Activated naive CD8-positive, alpha-beta T cell treated with anti-CD3 and anti-CD28 coated beads for 36 hours (primary cell): ENCODE measurements around the gene RPUSD2. TPM values are rescaled to one million over a fixed set of nuclear protein-coding genes. Genes with fewer than 3 reads are reported as not detected.
"Not testable (repeated sequence)": the region's sequence is repeated elsewhere in the genome, so short reads cannot be mapped to it uniquely, and the experiment has no call there.

Experiments
- DNase-seq: peaks from one replicate; pipeline ENCODE4 v3.0.0; 2021
- H3K27ac Mint-ChIP-seq: one replicate; pipeline ENCODE4 v1.8.0; 2022; ENCODE audit warnings: mild to moderate bottlenecking, moderate library complexity, mixed read lengths
- H3K27me3 Mint-ChIP-seq: one replicate; pipeline ENCODE4 v1.8.0; 2022; ENCODE audit warnings: mild to moderate bottlenecking, mixed read lengths
- H3K36me3 Mint-ChIP-seq: one replicate; pipeline ENCODE4 v1.8.0; 2021; ENCODE audit warnings: mild to moderate bottlenecking, mixed read lengths
- H3K4me1 Mint-ChIP-seq: one replicate; pipeline ENCODE4 v1.8.0; 2021; ENCODE audit warnings: mixed read lengths
- H3K4me3 Mint-ChIP-seq: one replicate; pipeline ENCODE4 v1.8.0; 2022; ENCODE audit warnings: mild to moderate bottlenecking, moderate library complexity, mixed read lengths
- H3K9me3 Mint-ChIP-seq: one replicate; pipeline ENCODE4 v1.8.0; 2022; ENCODE audit warnings: mixed read lengths
- total RNA-seq, 2 experiments: library from RNA; stranded (reverse); gene quantifications; one replicate each; pipeline ENCODE4 v1.2.3, GENCODE V29; 2021

Gene RPUSD2
- total RNA-seq, 2 experiments from 2014 or later = 22.9 to 26.1 TPM

DNA sequence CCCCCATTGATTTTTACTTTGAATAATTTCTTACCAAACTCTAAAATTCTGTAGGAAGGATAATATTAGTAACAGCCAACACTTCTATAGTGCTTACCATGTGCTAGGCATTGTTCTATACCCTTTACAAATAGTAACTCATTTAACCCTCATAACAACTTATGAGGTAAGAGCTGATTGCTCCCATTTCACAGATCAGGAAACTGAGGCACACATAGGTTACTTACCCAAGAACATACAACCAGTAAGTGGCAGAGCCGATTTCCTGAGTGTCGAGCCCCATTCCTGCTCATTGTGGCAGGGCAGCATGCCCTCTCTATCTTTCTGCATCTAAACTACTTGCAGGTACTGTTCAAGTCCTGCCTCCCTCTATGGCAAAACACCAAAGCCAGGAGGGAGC is 13.2 kb upstream of the RPUSD2 start:
- Mint-ChIP-seq H3K27me3 (no peaks in the 10 kb centered on the region), H3K4me3 (no peak overlapping the region), H3K9me3 (no peaks in the 10 kb centered on the region), H3K36me3 (peaks cover 13% of the 10 kb centered on the region), H3K27ac (no peak overlapping the region), H3K4me1 (peaks cover 22% of the 10 kb centered on the region)
- no peak for DNase-seq

DNA sequence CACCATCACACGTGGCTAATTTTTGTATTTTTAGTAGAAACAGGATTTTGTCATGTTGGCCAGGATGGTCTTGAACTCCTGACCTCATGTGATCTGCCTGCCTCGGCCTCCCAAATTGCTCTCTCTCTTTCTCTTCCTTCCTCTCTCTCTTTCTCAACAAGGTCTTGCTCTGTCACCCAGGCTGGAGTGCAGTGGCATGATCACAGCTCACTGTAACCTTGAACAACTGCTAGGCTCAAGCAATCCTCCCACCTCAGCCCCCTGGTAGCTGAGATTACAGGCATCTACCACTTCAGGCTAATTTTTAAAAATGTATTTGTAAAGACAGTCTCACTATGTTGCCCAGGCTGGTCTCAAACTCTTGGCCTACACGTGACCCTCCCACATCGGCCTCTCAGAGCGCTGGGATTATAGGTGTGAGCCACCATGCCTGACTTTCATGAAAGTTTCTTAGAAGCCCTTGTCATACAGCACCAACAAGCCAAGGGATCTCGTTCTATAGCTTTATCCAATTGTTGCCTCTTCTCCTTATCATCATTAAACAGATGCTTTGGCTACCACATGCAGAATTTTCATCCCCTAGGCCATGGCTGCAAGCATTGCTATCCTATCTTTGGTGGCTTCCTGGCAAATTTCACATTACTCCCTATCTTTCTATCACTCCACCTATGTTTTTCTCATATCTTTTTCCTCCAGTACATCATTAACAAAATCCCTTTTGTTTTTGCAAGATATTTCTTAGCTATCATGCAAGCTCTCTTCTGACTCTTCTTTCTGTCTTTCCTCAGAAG is 10.0 kb upstream of the RPUSD2 start:
- no peak for DNase-seq
- Mint-ChIP-seq H3K27me3 (no peaks in the 10 kb centered on the region), H3K36me3 (peaks cover 13% of the 10 kb centered on the region), H3K9me3 (no peaks in the 10 kb centered on the region), H3K4me1 (peaks cover 41% of the 10 kb centered on the region), H3K4me3 (no peak overlapping the region), H3K27ac (peak overlapping the region; percentile 38)

DNA sequence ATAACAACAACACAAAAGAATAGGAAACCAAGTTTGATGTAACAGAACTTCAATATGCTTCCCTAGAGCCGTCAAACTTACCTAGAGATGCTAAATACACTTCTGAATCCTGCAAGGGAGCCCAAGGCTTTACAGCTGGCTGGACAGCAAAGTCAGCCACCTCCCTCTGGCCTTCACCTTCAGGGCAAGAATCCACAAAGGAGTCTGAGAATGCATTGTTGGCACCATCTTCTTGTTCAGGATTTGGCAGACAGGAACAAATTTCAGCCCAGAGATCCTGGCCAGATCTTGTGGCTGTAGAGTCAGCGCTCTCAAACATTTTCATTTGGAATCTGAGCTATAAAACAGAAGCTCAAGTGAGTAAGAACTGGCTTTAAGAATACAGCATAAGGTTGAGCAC is 6.4 kb upstream of the RPUSD2 start:
- peaks cover 49% of the 10 kb centered on the region for H3K4me1 Mint-ChIP-seq
- H3K9me3 Mint-ChIP-seq = no peaks in the 10 kb centered on the region
- H3K27me3 Mint-ChIP-seq = no peaks in the 10 kb centered on the region
- no peak for DNase-seq
- H3K27ac Mint-ChIP-seq = no peak overlapping the region
- H3K4me3 Mint-ChIP-seq = no peak overlapping the region
- H3K36me3 Mint-ChIP-seq = peaks cover 13% of the 10 kb centered on the region

DNA sequence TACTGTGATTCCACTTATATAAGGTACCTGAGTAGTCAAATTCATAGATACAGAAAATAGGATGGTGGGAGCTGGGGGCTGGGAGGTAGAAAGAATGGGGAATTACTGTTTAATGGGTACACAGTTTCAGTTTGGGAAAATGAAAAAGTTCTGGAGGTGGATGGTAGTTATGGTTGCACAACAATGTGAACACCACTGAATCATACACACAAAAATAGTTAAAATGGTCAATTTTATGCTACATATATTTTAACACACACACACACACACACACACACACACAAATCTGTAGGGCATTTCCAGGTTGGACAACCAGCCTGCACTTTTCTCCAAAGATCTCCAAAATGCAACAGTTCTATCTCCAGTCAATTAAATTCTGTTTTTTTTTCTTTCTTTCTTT is 5.7 kb upstream of the RPUSD2 start:
- DNase-seq = no peak
- no peaks in the 10 kb centered on the region for H3K27me3 Mint-ChIP-seq

DNA sequence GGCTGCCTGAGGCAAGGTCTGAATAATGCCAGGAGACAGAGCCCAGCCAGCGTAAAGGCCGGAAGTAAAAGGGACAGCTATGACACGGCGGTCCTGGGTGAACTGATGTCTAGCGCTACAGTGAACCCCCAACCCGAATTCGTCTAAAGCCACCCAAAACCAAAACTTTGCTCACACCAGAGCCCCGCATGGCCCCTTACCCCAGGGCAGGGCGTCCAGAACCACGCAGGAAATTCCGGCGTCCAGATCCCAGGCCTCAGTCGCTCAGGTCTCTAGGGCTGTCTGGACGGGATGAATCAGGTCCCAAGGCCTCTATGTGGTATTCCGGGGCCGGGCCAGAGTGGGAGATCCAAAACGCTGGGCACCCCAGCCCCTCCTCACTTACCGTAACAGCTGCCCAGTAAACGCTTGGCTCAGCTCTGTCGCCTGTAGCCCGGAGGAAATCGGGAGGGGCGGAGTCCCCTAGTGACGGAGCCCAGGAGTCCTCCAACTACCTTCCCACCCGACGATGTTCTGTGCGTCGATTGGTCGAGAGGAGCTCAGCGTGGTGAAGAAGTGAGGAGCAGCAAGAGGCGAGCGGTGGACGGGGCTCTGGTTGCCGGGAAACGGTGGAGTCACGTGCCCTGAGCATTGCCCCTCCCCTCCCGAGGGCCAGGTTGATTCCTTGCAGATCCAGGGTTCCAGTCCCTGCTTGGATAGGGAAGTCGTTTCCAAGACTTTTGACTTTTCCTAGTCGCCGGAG is 4.3 kb upstream of the RPUSD2 start, which contains the start of gene CCDC32:
CCDC32 (minus strand) TSS at position 452 of the 742 bp plus-strand sequence. CDS start 2,027 bp downstream, outside the sequence.
- H3K4me1 Mint-ChIP-seq = peaks cover 46% of the 10 kb centered on the region
- peak; percentile 94 for DNase-seq
- H3K9me3 Mint-ChIP-seq = no peaks in the 10 kb centered on the region
- no peaks in the 10 kb centered on the region for H3K27me3 Mint-ChIP-seq
- peak within 1 kb of the TSS; percentile 94 for H3K4me3 Mint-ChIP-seq
- H3K27ac Mint-ChIP-seq = peak within 1 kb of the TSS; percentile 92
- peaks cover 13% of the 10 kb centered on the region for H3K36me3 Mint-ChIP-seq

More for the DNA sequence above, 5.7 kb upstream of the RPUSD2 start:
- Mint-ChIP-seq H3K4me3 (peak overlapping the region; percentile 34), H3K27ac (no peak overlapping the region), H3K4me1 (peaks cover 46% of the 10 kb centered on the region), H3K36me3 (peaks cover 13% of the 10 kb centered on the region), H3K9me3 (no peaks in the 10 kb centered on the region)

DNA sequence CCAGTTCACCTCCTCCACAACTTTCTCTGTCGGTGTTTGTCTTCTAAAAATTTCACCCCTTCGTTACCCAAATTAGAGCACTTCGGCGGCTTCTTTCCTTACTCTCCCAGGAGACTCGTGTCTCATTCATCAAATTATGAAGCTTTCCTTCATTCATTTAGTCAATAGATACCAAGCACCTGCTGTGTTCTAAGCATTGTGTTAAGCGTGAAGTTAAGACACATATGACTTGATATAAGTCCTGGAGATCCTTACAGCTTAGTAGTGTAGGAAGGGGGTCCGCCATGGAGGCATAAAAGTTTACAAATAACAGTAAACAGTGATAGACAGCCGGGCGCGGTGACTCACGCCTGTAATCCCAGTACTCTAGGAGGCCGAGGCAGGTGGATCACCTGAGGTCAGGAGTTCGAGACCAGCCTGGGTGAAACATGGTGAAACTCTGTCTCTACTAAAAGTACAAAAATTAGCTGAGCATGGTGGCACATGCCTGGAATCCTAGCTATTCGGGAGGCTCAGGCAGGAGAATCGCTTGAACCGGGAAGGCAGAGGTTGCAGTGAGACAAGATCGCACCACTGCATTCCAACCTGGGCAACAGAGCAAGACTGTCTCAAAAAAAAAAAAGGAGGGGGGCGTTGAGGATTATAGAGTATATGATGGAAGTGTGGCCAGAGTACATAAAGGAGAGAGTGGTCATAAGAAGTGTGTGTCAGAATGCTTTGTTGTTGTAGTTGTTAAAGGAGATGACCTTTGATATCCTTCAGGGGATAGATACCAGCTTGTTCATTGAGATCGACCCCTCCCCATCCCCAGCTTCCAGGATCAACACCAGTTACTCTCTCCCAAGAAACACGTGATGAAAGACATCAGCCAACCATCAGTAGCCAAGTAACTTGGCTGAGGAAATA is 3.5 kb upstream of the RPUSD2 start:
- peak overlapping the region; percentile 92 for H3K27ac Mint-ChIP-seq
- DNase-seq = no peak
- no peaks in the 10 kb centered on the region for H3K9me3 Mint-ChIP-seq
- H3K4me1 Mint-ChIP-seq = peaks cover 47% of the 10 kb centered on the region
- H3K27me3 Mint-ChIP-seq = no peaks in the 10 kb centered on the region
- peak overlapping the region; percentile 94 for H3K4me3 Mint-ChIP-seq
- H3K36me3 Mint-ChIP-seq = peaks cover 11% of the 10 kb centered on the region

DNA sequence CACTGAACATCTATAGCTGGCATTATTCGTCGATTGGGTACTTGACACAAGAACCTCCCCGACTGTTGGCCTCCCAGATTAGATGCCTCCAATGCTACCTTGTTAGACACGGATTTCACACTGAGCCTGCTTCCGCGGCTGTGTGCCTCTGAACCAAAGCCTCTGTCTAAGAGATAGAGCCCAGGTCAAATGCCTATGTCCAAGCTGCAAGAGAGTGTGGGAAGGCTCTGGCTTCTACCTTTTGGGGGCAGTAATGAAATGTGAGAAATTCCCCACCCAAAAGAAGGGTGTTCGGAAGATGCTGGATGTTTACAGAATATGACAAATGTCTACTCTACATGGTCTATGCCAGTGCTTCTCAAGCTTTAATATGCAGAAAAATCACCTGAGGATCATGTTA is 2.0 kb upstream of the RPUSD2 start:
- no peaks in the 10 kb centered on the region for H3K27me3 Mint-ChIP-seq
- H3K27ac Mint-ChIP-seq = no peak overlapping the region
- no peak overlapping the region for H3K4me3 Mint-ChIP-seq
- DNase-seq = no peak
- H3K36me3 Mint-ChIP-seq = peaks cover 11% of the 10 kb centered on the region
- H3K4me1 Mint-ChIP-seq = peaks cover 51% of the 10 kb centered on the region
- H3K9me3 Mint-ChIP-seq = no peaks in the 10 kb centered on the region

DNA sequence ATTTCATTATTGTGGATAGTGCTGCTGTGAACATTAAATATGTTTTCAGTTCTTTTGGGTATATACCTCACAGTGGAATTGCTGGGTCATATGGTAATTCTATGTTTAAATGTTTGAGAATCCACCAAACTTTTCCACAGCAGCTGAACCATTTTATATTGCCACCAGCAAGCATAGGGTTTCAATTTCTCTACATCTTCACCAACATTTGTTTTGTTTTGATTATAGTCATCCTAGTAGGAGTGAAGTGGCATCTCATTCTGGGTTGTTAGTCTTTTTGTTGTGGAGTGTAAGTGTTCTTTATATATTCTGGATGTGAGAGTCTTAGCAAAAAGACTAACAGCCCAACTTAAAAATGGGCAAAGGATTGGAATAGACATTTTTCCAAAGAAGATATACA is 6.0 kb downstream of the RPUSD2 start:
- no peak overlapping the region for H3K4me3 Mint-ChIP-seq
- H3K27ac Mint-ChIP-seq = peak overlapping the region; percentile 27
- DNase-seq = no peak
- peaks cover 25% of the 10 kb centered on the region for H3K36me3 Mint-ChIP-seq
- H3K4me1 Mint-ChIP-seq = peaks cover 31% of the 10 kb centered on the region
- H3K27me3 Mint-ChIP-seq = no peaks in the 10 kb centered on the region
- no peaks in the 10 kb centered on the region for H3K9me3 Mint-ChIP-seq

DNA sequence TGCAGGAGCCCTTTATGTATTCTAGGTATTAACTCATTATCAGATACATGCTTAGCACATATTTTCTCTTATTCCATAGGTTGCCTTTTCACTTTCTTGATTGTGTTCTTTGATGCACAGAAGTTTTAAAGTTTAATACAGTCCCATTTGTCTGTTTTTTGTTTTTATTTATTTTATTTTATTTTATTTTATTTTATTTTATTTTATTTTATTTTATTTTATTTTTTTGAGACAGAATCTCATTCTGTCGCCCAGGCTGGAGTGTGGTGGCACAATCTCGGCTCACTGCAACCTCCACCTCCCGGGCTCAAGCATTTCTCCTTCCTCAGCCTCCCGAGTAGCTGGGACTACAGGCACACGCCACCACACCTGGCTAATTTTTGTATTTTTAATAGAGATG is 7.8 kb downstream of the RPUSD2 start:
- not testable (repeated sequence) for H3K27ac Mint-ChIP-seq, H3K4me3 Mint-ChIP-seq, H3K9me3 Mint-ChIP-seq, H3K27me3 Mint-ChIP-seq, DNase-seq
- Mint-ChIP-seq H3K36me3 (peaks cover 15% of the 10 kb centered on the region), H3K4me1 (peaks cover 16% of the 10 kb centered on the region)

DNA sequence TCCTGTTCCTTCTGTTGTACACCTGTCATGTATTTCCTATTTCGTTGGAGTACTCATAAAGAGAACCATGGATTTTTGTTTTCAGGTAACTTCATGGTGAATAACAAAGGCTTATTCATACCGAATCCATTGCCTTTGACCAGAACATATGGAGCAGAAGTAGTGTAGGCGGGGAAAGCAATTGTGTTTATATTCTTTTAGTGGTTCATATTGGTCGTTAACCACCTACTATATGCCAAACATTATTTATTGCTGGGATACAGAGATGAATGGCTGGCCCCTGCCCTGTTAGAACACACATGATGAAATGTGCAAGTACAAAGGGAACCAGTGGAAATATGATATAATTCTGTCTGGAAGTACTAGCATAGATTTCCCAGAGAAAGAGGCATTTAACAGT is 9.8 kb downstream of the RPUSD2 start:
- H3K4me1 Mint-ChIP-seq = peaks cover 8% of the 10 kb centered on the region
- no peak overlapping the region for H3K4me3 Mint-ChIP-seq
- H3K9me3 Mint-ChIP-seq = no peaks in the 10 kb centered on the region
- peaks cover 5% of the 10 kb centered on the region for H3K36me3 Mint-ChIP-seq
- no peak for DNase-seq
- H3K27ac Mint-ChIP-seq = no peak overlapping the region
- no peaks in the 10 kb centered on the region for H3K27me3 Mint-ChIP-seq

DNA sequence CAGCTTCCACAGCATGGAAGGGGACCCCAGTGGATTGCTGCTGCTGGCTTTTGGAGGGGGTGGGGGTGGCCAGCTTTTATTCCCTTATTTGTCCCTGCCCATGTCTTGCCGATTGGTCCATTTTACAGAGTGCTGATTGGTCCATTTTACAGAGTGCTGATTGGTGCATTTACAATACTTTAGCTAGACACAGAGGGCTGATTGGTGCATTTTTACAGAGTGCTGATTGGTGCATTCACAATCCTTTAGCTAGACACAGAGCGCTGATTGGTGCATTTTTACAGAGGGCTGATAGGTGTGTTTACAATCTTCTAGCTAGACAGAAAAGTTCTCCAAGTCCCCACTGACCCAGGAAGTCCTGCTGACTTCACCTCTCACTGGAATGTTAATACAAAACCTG is 12.7 kb downstream of the RPUSD2 start:
- H3K4me1 Mint-ChIP-seq, DNase-seq, H3K36me3 Mint-ChIP-seq, H3K27ac Mint-ChIP-seq, H3K4me3 Mint-ChIP-seq, H3K9me3 Mint-ChIP-seq, H3K27me3 Mint-ChIP-seq: not testable (repeated sequence)

DNA sequence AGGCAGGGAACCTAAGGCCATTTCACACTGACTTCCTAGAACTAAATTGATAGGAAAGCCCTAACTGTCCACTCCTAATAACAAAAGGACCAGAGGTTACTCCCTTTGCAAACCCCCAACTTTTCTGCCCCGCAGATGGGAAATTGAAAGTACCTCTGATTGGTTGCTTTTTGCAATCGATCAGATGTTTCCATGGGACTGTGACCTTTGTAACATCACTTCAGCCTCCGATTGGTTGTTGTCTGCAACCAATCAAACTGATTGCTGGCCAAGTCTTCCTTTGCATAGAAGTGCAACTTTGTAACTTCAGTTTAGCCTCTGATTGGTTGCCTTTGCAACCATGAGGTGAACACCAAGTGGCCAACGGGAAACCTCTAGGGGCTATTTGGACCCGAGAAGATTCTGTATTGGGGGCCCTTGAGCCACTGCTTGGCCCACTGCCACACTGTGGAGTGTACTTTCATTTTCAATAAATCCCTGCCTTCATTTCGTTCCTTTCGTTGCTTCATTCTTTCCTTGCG is 13.7 kb downstream of the RPUSD2 start:
- Mint-ChIP-seq H3K4me1 (no peaks in the 10 kb centered on the region), H3K9me3 (no peaks in the 10 kb centered on the region), H3K27ac (no peak overlapping the region), H3K4me3 (no peak overlapping the region), H3K36me3 (no peaks in the 10 kb centered on the region), H3K27me3 (no peaks in the 10 kb centered on the region)
- DNase-seq = no peak

DNA sequence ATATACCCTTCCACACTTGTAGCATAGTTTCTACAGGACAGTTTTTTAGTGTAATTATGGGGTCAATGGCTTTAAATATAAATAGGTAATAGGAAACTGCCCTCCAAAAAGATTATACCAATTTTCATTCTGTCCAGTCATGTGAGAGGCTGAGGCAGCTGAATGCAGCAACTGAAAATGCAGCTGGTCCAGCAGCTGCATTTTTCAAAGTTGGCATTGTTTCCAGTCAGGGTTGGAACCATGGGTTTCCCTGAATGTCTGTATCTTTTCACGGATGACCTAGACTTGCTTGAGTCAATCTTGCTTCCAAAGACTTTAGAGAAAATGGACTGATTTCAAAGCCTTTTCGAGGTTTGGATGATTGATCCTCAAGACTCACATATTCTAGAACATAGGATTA is 15.1 kb downstream of the RPUSD2 start:
- H3K4me1 Mint-ChIP-seq = no peaks in the 10 kb centered on the region
- H3K4me3 Mint-ChIP-seq = no peak overlapping the region
- no peak overlapping the region for H3K27ac Mint-ChIP-seq
- DNase-seq = no peak
- no peaks in the 10 kb centered on the region for H3K36me3 Mint-ChIP-seq
- H3K9me3 Mint-ChIP-seq = no peaks in the 10 kb centered on the region
- H3K27me3 Mint-ChIP-seq = peaks cover 3% of the 10 kb centered on the region

DNA sequence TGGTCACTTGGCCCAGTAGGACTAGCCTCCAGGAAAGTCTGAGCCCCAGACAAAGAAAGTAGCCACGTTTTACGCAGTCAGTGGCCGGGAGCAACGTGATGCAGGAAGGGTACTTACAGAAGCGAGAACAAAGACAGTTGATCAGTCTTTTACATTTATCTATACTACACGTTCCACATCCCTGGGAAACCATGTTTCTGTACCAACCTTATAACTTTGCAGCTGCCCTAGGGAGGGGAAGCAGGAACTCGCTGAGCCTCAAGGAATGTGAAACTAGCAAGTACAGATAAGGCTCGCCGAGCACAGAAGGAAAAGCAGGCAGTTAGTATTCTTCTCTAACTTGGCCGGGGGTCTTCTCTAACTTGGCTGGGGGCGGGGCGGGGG is 21.6 kb downstream of the RPUSD2 start:
- Mint-ChIP-seq H3K36me3 (peaks cover 1% of the 10 kb centered on the region), H3K9me3 (no peaks in the 10 kb centered on the region), H3K4me3 (no peak overlapping the region), H3K4me1 (peaks cover 24% of the 10 kb centered on the region), H3K27ac (no peak overlapping the region), H3K27me3 (peaks cover 15% of the 10 kb centered on the region)
- DNase-seq = no peak

DNA sequence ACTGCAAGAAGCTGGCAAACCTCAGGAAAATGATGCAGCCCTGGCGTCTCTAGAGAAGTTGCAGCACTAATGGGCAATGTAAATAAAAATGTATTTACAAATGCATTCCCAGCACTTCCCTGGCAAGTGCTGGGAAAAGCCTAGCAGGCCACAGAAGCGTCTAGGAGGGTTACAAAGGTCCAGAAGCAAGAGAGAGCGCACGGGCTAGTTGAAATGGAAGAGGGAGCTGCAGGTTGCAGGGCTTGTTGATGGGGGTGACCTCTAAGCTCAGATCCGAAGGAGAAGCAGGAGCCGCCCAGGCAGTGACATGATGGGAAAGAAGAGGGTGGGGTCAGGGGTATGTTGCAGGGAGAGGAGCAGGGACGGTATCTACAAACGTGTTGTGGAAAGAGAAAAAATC is 22.3 kb downstream of the RPUSD2 start:
- Mint-ChIP-seq H3K36me3 (peaks cover 1% of the 10 kb centered on the region), H3K4me3 (no peak overlapping the region), H3K27me3 (peaks cover 19% of the 10 kb centered on the region), H3K9me3 (no peaks in the 10 kb centered on the region), H3K27ac (no peak overlapping the region), H3K4me1 (peaks cover 24% of the 10 kb centered on the region)
- no peak for DNase-seq
